Loucy (cell line): ENCODE results near the gene FBXW8.

Experiments used
- H2AFZ ChIP-seq: fragments of 200-600 bp; sonication (generic); 2 replicates; pipeline ENCODE4 v1.6.0; 2016; ENCODE audit warnings: antibody characterized with exemption, mild to moderate bottlenecking, low read length, moderate library complexity
- H3F3A ChIP-seq: fragments of 200-600 bp; 2 replicates; pipeline ENCODE4 v1.6.0; 2016; ENCODE audit warnings: antibody characterized with exemption, low read depth, mild to moderate bottlenecking
- H3K27me3 ChIP-seq: fragments of 200-600 bp; sonication (generic); 2 replicates; pipeline ENCODE4 v1.6.1; 2014; ENCODE audit warnings: low read length, mild to moderate bottlenecking; ENCODE audit not compliant: insufficient read depth, poor library complexity, severe bottlenecking
- H3K36me3 ChIP-seq: fragments of 200-600 bp; sonication (generic); 2 replicates; pipeline ENCODE4 v1.6.1; 2016; ENCODE audit warnings: low read length; ENCODE audit not compliant: insufficient read depth
- H3K4me1 ChIP-seq: fragments of 200-600 bp; sonication (generic); 2 replicates; pipeline ENCODE4 v1.5.1; 2014; ENCODE audit warnings: low read length, mild to moderate bottlenecking; ENCODE audit not compliant: insufficient read depth, poor library complexity, severe bottlenecking
- H3K4me2 ChIP-seq: fragments of 200-600 bp; sonication (generic); 2 replicates; pipeline ENCODE4 v1.6.0; 2014; ENCODE audit warnings: antibody characterized with exemption, low read length, low read depth, mild to moderate bottlenecking; ENCODE audit not compliant: poor library complexity, severe bottlenecking
- H3K4me3 ChIP-seq: fragments of 200-600 bp; sonication (generic); 2 replicates; pipeline ENCODE4 v1.5.1; 2014; ENCODE audit warnings: low read length, mild to moderate bottlenecking, mixed read lengths; ENCODE audit not compliant: poor library complexity, severe bottlenecking
- H3K79me2 ChIP-seq: fragments of 200-600 bp; sonication (generic); 2 replicates; pipeline ENCODE4 v1.6.1; 2014; ENCODE audit warnings: low read length; ENCODE audit not compliant: insufficient read depth
- H3K9ac ChIP-seq: fragments of 200-600 bp; sonication (generic); 2 replicates; pipeline ENCODE4 v1.6.0; 2014; ENCODE audit warnings: mild to moderate bottlenecking, low read depth, low read length, moderate library complexity; ENCODE audit not compliant: poor library complexity, severe bottlenecking
- H3K9me2 ChIP-seq: fragments of 200-600 bp; sonication (generic); replicated peaks from 2 replicates; pipeline ENCODE4 v1.6.1; 2016; ENCODE audit warnings: low read depth, low read length, mixed read lengths
- H3K9me3 ChIP-seq: fragments of 200-600 bp; sonication (generic); 2 replicates; pipeline ENCODE4 v1.6.1; 2014; ENCODE audit warnings: mild to moderate bottlenecking, antibody characterized with exemption, low read length, low read depth; ENCODE audit not compliant: insufficient read depth
- H4K20me1 ChIP-seq: fragments of 200-600 bp; sonication (generic); 2 replicates; pipeline ENCODE4 v1.6.0; 2014; ENCODE audit warnings: antibody characterized with exemption, low read length, mild to moderate bottlenecking; ENCODE audit not compliant: insufficient read depth, poor library complexity, severe bottlenecking
- CTCF ChIP-seq: fragments of 200-600 bp; sonication (generic); conservative IDR thresholded peaks from 2 replicates; pipeline ENCODE4 v1.5.1; 2014; ENCODE audit warnings: mild to moderate bottlenecking, antibody characterized with exemption, low read length
- EZH2phosphoT487 ChIP-seq: fragments of 200-600 bp; IDR thresholded peaks from 2 replicates; pipeline ENCODE4 v1.6.1; 2018; ENCODE audit warnings: antibody characterized with exemption, mild to moderate bottlenecking, moderate library complexity, borderline replicate concordance

Gene FBXW8

GRCh38 chr12:116887244-116887643 lies 23.5 kb upstream of the FBXW8 start:
- no peaks in the 10 kb centered on the region for H3K36me3 ChIP-seq
- no peak overlapping the region for H3K4me3 ChIP-seq
- no peak overlapping the region for H3K4me2 ChIP-seq
- H3K4me1 ChIP-seq = no peaks in the 10 kb centered on the region
- H3K9ac ChIP-seq = no peak overlapping the region
- TF ChIP-seq CTCF (no peak), EZH2phosphoT487 (no peak)
- no peak overlapping the region for H2AFZ ChIP-seq
- no peaks in the 10 kb centered on the region for H4K20me1 ChIP-seq
- peaks cover 7% of the 10 kb centered on the region for H3K27me3 ChIP-seq
- no peaks in the 10 kb centered on the region for H3K79me2 ChIP-seq
- no peaks in the 10 kb centered on the region for H3F3A ChIP-seq
- H3K9me3 ChIP-seq = no peaks in the 10 kb centered on the region
- H3K9me2 ChIP-seq = no peaks in the 10 kb centered on the region

DNA sequence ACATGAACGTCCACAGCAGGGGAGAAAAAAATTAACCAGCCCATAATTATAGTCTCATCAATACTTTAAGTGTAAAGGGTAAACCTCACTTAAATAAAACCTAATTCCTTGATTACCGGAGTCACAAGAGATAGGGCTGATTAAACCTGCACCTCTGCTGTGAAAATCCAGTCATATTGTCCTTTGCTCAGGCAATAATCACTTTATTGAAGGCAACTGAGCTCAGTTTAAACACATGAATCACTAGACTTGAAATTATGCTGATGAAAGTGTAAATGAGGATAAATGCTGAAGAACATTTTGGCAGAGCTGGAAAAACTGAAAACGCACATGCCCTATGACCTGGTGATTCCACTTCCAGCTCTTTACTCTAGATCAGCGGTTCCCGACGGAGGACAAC lies 22.9 kb upstream of the FBXW8 start:
- H3K9me2 ChIP-seq = no peaks in the 10 kb centered on the region
- H3K4me3 ChIP-seq = no peak overlapping the region
- no peaks in the 10 kb centered on the region for H3K4me1 ChIP-seq
- H3K36me3 ChIP-seq = no peaks in the 10 kb centered on the region
- no peak overlapping the region for H3K4me2 ChIP-seq
- no peaks in the 10 kb centered on the region for H4K20me1 ChIP-seq
- no peak overlapping the region for H2AFZ ChIP-seq
- H3F3A ChIP-seq = no peaks in the 10 kb centered on the region
- no peaks in the 10 kb centered on the region for H3K79me2 ChIP-seq
- no peaks in the 10 kb centered on the region for H3K9me3 ChIP-seq
- H3K27me3 ChIP-seq = peaks cover 4% of the 10 kb centered on the region
- H3K9ac ChIP-seq = no peak overlapping the region
- TF ChIP-seq EZH2phosphoT487 (no peak), CTCF (no peak)

- Histone ChIP-seq H3K4me1 (no peaks in the 10 kb centered on the region), H3F3A (no peaks in the 10 kb centered on the region), H3K9me2 (no peaks in the 10 kb centered on the region), H3K79me2 (no peaks in the 10 kb centered on the region), H3K4me2 (no peak overlapping the region), H3K4me3 (no peak overlapping the region), H3K36me3 (no peaks in the 10 kb centered on the region), H2AFZ (no peak overlapping the region), H4K20me1 (no peaks in the 10 kb centered on the region), H3K27me3 (no peaks in the 10 kb centered on the region), H3K9ac (no peak overlapping the region), H3K9me3 (no peaks in the 10 kb centered on the region)
- TF ChIP-seq CTCF = no peak
- no peak for TF ChIP-seq EZH2phosphoT487
Measured at GRCh38 chr12:116890330-116890729, 20.4 kb upstream of the FBXW8 start.
